ENCODE measurements around the gene BCL11A.

Gene BCL11A

DNA sequence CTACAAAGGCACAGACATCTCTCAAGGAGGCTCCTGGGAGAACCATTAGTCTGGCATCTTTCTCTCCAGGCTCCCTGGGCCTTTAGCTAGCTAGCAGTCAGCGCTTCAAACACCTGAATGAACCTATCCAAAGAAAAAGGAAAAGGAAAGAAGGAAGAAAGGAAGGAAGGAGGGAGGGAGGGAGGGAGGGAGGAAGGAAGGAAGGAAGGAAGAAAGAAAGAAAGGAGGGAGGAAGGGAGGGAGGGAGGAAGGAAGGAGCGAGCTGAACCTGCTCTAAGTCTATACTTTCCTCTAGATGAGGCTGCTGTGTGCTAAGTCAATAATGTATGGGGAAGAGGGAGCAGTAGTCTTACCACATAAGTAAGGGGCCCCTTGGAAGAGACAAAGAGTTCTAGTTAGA is 5.1 kb upstream of the BCL11A start:
- DNase-seq (ENCODE audit: low read depth) = no peak

DNA sequence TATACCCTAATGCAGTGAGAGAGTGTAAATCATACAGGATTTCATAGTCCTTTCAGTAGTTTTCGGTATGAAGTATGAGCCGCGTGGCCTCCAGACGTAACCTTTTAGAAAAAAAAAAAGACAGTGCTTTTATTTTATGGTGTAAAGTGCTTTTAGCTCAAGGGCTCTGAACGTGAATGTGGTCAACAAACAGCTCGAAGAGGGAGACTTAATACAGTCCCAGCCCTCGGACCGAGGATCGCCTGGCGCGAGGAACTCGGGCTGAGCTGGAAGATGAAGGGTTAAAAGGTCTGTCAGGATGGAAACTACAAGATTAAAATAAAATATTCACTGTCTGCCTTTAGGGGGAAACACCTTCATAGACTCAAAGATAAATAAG is 4.0 kb upstream of the BCL11A start:
- DNase-seq (ENCODE audit: low read depth) = no peak

DNA sequence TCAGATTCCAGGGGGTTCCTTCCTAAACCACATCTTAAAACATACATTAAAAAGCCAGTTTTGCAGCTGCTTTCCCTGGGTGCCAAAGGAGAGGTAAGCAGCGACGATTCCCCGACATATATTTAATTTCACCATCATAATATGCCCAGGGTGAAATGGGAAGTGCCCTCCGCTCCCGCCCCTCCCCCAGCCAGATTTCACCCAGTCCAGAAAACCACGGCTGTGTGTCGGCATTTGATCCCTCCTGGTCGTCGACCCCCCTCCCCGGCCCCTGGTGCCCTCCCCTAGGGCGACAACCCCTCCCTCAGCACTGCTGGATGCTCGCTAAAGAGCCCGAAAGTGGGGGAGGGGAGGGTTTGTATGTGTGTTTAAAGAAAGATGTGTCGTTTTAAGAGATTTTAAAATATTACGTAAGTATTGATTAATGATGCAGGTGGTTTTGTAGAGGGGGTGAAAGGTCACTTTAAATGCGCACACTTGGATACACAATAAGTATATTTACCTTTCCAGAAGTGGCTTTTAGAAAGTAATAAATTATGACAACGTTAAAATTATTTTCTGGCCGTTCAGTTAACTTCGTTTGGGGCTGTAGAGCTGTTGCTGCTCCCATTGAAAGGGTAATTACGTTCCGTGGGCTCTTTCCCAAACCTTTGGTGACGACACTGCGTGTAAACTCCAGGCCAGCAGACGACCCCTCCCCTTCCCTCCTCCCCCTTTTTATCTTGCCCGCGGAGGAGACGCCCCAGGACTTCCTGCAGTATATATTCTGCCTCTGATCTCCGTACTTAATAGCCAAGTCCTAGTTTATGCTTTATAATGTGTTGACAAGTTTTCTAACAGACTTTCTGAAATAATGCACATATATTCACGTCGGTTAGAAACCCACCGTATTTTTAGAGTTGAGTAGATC is 3.4 kb upstream of the BCL11A start:
- no peak for DNase-seq (ENCODE audit: low read depth)

DNA sequence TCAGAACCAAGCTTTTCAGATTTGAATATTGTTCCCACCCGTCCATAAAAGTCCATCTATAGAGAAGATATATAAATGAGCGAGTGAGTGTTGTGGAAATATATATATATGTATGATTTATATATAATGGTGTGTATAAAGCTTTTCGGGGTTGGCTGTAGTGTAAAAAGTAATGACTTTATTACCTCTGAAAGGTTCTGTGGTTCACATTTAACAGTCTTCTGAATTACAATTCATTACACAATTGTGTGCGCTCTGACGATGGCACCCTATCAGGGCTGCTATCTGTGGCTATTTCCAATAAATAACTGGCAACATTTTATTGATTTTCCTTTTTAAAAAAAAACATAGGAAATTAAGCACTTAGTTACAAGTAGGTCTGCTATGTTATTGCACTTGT is 2.7 kb upstream of the BCL11A start:
- no peak for DNase-seq (ENCODE audit: low read depth)

DNA sequence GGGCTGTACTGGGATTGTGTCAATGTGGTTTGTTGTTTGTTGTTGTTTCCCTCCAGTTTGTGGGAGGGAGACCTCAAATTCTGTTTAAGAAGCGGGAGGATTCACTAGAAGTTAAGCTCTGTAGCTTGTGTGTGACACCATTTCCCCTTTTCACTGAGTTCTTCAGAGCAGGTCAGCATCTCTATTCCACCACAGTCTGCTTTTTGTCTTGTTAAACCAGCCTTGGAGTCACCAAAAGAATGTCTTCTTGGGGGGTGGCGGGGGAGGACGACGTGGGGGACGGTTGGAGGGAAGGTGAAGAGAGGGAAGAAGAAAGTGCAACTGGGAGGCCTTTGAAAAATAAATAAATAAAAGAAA is 2.3 kb upstream of the BCL11A start:
- no peak for DNase-seq (ENCODE audit: low read depth)

DNA sequence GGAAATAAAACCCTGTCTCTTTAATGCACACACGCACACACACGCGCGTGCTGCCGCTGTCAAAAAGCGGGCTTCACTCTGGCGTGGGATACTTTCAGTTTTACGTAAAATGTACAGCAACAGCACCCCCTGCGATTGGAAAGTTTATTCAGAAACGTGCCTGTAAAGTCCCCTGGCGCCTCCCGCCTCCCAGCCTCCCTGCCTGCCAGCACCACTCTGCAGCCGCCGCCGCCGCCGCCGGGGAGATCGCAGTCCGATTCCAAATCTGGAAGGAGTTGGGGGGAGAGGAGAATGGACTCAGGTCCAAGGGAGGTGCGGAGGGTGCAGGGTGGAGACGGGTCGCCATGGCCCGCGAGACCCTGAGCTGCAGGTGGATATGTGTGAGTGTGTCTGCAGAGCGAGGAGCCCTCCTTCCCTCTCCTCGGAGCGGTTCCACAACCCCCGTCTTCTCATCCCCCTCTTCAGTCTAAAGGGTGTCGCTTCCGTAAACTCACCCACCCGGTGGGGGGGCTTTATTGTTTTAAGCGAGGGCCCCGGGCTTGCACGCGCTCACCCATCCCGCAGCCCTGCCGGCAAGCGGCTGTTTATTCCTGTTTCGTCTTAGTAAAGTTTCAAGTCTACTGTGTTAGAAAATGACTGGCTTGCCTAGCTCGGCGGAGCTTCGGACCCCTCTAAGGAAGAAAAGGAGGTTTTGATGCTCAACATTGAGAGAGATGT is 1.8 kb upstream of the BCL11A start:
- DNase-seq (ENCODE audit: low read depth) = no peak

DNA sequence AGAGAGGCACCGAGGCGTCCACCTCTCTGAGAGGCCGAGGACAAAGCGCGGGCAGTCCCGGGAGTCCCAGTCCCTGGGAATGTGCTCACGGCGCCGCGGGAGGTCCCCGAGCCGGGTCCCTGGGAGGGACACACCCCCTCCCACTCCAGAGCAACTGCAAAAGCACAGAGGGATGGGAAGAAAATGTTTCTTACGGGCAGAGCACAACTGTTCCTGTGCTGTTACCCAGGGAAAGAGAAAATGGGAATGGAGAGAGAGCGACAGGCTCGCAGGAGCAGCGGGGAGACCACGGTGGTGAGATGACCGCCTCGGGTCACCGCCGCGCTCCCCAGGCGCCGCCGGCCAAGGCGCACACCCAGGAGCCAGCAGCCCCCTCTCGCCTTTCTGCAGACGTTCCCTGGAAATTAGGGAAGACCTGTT is 1.2 kb upstream of the BCL11A start:
- no peak for DNase-seq (ENCODE audit: low read depth)

DNA sequence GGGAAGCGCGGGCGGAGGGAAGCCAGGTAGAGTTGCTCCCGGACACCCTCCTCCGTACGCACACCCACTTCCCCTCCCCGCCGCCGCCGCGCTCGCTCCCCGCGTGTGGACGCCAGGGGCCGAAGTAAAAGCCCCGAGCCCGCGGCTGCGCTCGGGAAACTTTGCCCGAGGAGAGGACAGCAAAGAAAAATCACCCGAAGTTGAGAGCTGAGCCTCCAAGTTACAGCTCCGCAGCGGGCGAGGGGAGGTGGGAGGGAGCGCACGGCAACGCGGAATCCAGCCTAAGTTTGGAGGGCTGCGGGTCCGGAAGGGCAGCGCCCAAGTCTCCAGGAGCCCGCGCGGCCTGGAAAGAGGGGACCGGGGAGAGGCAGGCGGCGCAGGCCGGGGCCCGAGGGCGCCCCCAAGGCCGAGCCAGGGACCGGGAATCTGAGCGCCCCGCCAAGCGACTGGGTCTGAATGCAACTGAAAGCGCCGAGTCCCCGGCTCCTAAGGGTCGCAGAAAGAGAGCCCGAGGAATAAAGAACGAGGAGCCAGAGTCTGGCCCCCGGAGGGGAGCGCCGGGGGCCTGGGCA is 706 bp upstream of the BCL11A start:
- no peak for DNase-seq (ENCODE audit: low read depth)

DNA sequence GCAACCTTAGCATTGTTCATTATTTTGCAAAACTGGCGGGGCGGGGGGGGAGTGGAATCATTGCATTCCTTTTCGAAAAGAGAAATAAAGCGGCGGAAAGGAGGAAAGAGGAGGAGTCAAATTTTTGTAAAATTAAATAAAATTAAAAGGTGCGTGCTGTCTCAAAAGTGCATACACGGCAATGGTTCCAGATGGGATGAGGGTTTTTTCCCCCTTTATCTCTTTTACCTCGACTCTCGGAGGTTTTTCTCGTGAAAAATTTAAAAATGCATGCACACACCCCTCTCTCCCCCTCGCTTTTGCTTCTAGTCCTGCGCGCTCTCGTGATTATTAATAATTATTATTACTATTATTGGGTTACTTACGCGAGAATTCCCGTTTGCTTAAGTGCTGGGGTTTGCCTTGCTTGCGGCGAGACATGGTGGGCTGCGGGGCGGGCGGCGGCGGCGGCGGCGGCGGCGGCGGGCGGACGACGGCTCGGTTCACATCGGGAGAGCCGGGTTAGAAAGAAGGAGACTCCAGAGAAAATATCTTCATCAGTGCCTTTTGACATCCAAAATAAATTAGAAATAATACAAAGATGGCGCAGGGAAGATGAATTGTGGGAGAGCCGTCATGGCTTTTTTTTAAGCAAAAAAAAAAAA is 481 bp downstream of the BCL11A start:
- DNase-seq (ENCODE audit: low read depth) = no peak

DNA sequence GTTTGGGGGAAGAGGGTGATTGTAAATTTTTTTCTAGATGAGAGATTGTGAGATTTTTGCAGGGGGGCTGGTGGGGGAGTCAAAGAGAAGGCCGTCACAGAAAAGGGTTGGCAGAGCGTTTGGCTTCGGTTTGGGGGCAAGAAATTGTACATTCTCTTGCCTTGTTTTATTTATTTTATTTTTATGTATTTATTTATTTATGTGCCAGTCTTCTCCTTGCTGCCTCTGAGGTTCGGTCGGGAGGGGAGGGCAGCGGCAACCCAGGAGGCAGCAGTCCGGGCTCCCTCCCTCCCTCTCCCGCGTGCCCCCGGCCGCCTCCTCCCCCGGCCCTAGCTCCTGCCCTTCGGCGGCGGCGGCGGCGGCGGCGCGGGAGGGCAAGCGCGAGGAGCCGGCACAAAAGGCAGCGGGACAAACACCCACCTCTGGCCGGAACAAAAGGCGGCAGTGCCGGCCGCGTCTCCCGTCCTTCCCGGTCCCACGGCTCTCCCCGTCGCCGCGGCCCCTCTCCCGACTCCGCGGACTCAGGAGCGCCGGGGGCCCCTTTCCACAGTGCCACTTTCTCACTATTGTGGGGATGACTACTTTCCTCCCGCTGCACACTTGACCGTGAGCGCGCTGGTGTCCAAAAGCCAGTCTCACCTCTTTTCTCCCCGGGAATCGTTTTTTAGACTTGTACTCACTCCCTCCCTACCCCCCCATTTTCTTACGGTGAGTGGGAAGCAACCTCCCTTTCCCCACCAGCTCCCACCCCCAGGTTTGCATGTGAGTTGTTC is 1.2 kb downstream of the BCL11A start:
- no peak for DNase-seq (ENCODE audit: low read depth)

DNA sequence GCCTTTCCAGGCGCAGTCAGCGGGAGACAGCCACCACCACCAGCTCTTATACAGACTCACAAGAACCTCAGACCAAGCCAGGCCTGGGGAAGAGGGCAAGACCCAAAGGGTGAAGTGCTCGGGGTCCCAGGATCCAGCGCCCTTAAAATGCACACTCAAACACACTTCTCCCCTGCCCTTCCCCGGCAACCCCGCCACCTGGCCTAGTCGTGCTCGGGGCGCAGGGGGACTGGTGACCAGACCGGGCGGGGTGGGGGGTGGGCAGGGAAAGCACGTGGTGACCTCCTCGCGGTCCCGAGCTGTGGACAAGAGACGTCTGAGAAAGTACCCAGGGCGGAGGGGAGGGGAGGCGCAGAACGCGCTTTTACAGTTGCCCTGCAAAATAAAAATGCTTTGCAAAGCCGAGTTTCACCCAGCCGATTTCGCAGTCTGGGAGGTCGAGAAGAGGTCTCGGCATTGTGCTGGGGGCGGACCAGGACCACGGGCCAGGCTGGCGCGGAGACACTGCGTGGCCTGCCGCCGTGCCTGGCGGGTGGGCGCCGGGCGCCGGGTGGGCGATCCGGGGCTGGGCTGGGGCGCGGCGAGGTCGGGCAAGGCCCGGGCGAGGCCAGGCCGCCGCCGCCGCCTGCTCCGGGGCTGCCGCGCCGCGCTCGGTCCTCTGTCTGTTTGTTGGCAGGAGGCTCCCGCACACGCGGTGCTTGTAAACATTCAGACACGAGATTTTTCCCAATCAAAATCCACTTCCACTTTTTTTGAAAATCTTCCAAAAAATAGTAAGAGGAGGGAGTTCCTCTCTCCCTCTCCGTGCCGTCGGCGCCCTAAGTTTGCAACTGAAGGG is 2.0 kb downstream of the BCL11A start:
- DNase-seq (ENCODE audit: low read depth) = no peak

DNA sequence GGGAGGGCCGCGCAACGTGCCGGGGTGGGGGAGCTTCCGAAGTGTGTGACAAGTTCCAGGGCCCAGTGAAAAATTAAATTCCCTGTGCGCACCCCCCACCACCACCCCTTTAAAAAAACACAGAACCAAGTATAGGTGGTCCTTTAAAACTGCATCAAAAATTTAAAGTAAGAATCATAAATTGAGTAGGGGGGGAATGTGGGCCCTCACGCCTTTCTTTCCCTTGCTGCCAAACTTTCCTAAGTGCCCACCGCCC is 2.5 kb downstream of the BCL11A start:
- DNase-seq (ENCODE audit: low read depth) = no peak

DNA sequence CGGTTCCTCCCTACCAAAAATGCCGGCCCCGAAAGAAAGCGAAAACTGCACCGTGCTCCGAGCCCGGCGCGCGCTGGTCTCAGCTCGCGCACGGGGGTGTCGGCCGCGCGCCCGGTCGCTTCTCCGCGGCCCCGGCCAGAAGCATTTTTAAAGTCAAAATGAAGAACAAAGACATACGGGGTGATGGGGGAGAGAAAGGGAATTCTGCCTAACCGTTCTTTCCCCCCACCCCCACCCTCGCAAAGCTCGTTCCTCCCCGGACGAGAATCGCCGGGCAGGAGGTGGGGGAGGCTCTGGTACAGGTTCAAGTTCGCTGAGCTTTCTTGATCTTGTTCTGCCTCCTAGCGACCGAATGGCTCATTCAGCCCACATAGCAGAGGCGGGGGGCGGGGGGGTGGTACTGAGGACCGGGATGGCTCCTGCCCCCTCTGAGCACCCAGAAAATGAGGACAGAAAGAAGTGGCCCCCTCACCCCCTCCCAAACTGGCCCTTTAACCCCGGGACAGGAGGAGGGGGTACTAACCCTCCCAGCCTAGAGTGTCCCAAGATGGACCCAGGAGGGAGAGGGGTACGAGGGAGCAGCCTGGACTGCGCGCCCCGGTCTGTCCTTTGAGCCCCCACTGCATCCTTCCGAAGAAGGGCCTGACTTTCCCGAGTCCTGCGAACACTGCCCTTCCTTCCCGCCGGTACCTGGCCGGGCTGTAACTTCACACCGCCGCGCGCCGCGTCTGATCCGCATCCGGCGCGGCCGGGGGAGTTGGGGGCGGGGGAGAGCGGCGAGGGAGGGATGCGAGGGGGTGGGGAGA is 3.1 kb downstream of the BCL11A start:
- DNase-seq (ENCODE audit: low read depth) = no peak

DNA sequence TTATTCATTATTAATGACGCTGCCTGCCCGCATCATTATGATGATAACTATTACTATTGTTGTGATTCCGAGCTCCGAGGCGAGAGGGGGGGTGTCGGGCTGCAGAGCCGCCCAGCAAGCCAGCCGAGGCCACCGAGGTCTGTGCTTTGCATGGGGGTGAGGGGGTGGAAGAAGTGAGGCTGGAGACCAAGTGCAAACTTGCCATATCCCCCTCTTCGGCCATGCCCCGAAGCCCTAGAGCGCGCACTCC is 3.6 kb downstream of the BCL11A start:
- DNase-seq (ENCODE audit: low read depth) = no peak

DNA sequence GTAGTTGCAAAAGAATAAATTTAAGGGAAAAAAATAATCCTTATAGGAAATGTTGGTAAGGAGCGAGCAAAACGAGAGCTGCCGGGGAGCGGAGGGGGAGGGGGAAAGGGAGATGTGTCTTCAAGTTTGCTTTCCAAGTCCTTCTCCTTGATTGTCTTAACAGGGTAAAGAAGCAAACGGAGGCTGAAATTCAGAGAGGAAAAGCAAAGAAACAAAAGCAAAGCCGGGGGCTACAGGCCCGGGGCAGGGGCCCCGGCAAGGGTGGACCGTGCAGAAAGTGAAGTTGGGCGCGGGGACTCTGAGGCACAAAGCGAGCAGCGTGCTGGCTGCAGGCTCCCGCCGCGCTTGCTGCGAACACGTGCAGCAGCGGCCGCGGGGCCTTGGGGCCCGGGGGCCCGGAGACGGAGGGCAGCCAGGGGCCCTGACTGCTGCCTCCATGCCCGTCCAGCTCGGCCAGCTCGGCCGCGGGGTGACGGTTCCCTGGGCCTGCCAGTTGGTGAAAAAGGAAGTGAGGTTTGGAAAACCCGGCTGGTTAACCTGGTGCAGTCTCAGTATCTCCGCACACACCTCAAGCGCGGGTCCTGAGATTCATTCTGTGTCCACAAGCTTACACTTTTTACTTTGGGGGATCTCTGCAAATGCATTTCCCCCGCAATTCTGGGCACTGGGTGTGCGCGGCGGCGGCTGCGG is 4.1 kb downstream of the BCL11A start:
- DNase-seq (ENCODE audit: low read depth) = no peak

DNA sequence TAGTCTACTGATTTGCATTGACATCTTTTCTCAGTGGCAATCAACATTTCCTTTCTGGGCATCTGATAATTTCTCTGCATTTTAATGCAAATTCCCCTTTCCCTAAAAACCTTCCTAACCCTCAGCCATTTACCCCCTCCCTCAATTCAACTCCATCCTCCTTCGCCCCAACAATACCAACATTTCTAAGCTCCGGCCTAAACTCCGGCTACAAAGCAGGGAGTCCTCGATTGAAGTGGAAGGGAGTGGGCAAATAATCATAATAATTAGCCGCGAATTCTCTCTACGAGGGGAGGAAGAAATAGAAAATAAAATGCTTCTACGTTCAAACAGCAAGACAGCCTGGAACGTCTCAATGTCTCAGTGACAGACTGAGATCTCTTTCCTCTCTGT is 4.6 kb downstream of the BCL11A start:
- DNase-seq (ENCODE audit: low read depth) = no peak

DNA sequence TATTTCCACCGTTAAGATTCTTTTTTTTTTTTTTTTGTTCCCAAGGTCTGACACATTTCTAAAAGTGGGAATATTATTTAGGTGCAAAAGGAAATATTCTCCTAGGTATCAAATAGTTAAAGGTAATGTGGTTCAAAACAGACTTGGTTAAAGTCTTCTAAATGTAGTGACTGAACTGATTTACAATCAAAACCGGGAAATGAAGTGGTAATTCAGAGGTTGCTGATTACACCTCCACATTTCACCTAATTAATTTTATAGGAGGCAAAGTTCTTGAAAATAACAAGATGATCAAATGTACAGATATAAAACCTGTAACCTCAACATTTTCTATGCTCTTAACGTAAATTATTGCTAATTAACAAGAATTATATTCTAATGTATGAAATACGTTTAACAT is 5.1 kb downstream of the BCL11A start:
- DNase-seq (ENCODE audit: low read depth) = no peak

DNA sequence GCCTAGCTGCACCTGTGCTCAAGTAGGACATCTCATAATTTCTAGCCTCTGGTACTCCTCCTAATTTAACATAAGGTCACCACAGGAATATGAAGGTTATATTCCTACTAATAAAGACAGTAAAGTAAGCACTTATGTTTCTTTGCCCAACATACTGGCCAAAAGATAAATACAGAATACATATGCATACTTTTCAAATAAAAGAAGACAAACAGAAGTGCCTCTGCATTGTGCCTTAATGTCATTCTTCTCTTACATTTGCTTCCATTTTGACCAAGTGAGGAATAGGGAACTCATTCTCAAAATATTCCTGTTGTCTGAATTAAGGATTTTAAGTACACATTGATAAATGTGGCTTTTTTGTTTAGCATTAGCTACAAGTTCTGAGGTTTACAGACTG is 5.6 kb downstream of the BCL11A start:
- no peak for DNase-seq (ENCODE audit: low read depth)

DNA sequence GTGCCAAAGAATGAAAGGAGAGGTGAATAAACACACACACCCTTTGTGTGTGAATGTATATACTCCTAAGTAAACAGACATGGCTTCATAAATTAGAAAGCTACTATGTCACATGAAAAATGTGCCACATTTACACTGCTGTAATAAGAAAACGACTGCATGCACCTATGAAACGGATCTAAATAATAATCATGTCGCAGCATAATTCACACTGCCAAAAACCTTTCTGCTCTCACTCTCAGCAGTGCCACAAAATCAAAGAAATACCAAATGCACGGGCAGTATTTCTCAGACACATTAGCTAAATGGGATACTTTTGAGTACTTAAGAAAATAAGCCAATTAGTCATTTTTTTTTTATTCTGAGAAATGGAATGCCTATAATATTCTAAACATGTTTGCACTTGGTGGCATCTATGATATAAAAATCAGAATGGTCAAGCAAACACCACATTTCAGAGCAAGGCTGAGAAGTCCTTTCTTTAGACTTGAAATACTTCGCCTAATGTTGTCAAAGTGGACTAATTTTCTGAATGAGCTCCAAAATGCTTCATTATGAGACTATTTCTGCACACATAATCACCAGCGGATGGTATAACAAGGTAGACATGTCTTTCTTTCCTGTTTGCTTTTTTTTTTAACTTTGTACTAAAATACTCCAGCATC is 6.6 kb downstream of the BCL11A start:
- DNase-seq (ENCODE audit: low read depth) = no peak

All from activated T-helper 9 cell treated with anti-CD3 and anti-CD28 coated beads, Interleukin-2, amount 50 U/mL, for 16 hours (primary cell).